Right ventricle myocardium superior (tissue), 1 donor: Measurements from ENCODE around the gene REEP3. TPM values are rescaled to one million over a fixed set of nuclear protein-coding genes. Genes with fewer than 3 reads are reported as not detected.

Experiments used
- ATAC-seq: fragments of 200-7000 bp; cut with Tn5 transposase; one replicate; pipeline ENCODE4 v1.9.1; 2020; ENCODE audit warnings: mild to moderate bottlenecking; ENCODE audit not compliant: poor library complexity
- DNase-seq: peaks from one replicate; pipeline ENCODE4 v3.0.0-alpha.2; 2020
- intact Hi-C: fragments of 100-400 bp; cut with DNase I; formaldehyde crosslinking; loops from one replicate; pipeline ENCODE4 v1.11.2; 2022
- total RNA-seq: library from RNA; stranded (reverse); fragmentation: NEBNext Ultra II Directional; extraction: Animal tissue kit (Norgen Biotek cat#: 25700); gene quantifications from one replicate; pipeline ENCODE4 v1.2.1, GENCODE V29; 2021
- donor health status: DM: no; HTN: yes; CAD: no; lungs with severe emphysema.

REEP3 gene
- total RNA-seq, 1 donor from 2014 or later: 14.0 TPM

DNA sequence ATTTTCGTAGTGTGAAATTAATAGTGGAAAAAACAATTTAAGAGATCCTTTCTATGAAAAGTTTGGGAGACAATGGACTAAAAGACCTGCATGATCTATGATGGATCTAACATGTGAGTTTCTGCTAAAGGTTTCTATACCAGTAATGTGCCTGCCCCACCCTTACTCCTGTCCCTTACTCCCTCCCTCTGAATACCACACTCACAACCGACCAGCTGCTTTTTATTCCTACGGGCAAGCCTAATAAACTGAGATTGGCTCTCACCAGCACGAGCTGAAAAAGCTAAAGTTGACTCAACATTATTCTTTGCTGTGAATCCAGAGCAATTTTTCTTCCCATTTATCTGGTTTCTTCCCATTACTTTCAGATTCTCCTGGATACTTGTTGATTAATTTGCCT, 17.8 kb upstream of the REEP3 start:
- DNase-seq (no peak), ATAC-seq (peak; percentile 25)
- intact Hi-C loops: no loop called here

DNA sequence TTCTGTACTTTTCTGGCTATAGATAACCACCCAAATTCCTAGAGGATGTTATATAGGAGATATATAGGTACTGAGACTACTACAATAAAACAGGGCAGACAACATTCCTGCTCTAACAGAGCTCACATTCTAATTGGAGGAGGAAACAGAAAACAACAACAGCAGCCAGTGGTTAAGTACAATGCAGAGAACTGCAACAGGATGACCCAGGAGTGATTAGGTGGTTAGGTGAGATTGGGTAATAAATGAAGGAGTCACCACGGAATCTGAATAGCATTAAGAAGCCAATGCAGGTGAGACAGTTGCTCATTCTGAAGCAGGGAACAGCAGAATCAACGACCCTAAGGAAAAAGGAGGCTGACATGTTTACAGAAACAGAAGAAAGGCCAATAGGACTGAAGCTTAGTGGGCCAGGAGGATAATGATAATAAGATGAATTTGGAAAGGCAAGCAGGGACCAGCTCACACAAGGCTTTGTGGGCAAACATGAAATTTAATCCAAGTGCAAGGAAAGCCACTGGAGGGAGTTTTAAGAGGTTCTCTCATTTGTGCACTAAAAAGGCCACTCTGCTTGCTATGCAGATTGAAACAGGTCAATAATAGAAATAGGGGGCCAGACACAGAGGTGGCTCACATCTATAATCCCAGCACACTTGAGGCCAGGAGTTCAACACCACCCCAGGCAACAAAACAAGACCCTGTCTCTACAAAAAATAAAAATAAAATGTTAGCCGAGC, 16.9 kb upstream of the REEP3 start:
- no peak for DNase-seq
- no peak for ATAC-seq
- intact Hi-C loops: no loop called here

DNA sequence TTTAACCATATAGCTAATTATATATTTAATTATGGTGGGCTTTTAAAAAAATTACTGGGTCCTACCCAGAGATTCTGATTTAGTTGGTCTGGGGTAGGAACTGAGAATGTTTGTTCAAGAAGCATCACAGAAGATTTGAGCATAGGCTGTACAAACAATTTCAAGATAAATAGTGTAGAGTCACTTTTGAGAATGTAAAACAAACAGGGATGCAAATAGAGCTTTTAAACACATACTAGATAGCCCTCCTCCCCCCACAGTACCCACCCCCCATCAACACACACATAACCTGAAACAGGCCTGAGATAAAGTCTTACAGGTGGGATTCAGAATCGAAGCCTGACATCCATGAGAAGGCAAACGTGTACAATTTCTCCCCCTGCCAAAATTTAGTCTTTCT, 15.6 kb upstream of the REEP3 start:
- ATAC-seq (no peak), DNase-seq (no peak)
- intact Hi-C loops: no loop called here

DNA sequence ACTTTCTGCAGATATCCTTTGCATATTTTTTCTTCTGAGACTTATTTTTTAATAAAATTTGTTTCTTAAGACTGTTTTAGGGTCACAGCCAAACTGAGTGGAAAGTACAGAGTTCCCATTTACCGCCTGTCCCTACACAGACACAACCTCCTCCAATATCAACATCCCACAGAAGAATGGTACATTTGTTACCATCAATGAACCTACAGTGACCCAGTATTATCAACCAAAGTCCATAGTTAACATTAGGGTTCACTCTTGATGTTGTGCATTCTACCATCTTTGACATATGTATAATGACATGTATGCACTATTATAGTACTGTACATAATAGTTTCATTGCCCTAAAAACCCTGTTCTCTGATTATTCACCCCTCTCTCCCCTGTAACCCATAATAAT, 14.6 kb upstream of the REEP3 start:
- ATAC-seq (no peak), DNase-seq (no peak)
- intact Hi-C loops: no loop called here

DNA sequence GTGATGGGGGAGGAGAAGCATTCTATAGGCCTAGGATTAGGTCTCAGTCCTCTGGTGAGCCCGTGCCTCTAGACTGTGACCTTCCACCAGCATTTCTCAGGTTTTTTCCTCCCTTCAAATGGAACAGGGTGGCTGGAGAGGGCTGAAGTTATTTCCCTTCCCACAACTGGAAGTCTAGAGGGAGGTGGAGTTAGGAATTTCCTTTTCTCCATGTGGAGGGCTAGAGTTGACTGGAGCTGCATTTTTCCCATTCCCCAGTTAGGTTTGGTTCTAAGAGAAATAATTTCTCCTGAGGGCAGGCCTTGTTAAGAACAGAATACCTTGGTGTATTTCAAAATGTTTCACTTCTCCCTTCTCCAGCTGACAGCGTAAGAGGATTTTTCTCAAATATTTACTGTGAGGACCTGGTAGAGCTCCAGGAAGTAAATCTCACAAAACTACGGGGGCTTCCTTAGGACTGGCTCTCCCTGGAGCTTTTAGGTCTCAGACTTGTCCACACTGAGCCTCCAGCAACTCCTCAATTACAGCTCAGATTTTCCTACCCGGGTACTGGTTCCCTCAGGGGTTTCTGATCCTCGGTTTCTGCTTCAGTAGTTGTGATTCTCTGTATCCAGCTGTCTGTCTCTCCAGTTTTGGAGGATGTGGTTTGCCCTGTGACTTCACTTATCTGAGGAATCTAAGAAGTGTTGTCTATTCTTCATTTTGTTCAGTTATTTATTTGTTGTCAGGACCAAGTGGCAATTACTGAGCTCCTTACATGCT, 6.0 kb upstream of the REEP3 start:
- intact Hi-C loops: no loop called here
- DNase-seq (no peak), ATAC-seq (peak; percentile 57)

DNA sequence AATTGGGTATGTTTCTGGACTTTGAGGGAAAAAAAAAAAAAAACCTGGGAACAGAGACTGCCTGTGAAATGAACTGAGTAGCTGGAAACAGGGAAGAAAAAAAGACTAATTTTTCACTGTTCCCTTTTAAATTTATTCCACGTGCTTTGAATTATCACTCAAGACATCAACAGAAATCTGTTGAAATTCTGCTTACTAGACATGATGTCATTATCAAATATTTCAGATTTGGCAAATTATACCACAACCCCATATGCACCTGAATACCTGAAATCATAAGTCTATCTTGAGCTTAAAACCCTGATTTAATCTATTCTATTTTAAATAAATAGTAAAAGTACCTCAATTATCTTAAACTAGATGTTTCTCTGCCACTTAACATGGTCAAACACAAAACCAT, 5.0 kb upstream of the REEP3 start:
- ATAC-seq: no peak
- intact Hi-C loops: no loop called here
- DNase-seq: no peak

DNA sequence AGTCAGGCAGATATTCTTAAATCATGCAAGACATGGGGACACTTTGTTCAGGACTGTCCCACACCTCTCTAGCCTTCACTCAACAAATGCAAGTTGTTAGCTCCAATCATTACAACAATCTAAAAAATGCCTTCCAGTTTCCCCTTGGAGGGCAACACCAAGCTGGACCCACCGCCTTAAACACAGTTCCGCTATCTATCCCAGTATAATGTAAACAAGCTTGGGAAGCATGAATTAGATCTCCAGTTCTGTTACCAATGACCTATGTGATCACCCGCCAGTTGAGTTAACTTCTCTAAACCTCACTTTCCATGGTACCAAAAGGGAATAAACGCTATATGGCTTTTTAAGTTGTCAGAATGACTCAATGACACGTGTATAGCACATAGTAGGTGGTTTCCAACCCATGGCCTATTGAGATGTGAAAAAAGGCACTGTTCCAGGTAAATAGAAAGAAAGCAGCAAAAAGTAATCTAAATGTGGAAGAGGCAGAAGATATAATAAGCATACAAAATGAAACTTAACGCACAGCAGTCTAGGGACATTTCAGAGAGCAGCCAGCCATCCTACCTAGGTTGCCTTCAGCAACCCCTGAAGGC, 2.4 kb upstream of the REEP3 start:
- DNase-seq (no peak), ATAC-seq (no peak)
- intact Hi-C loops: no loop called here

DNA sequence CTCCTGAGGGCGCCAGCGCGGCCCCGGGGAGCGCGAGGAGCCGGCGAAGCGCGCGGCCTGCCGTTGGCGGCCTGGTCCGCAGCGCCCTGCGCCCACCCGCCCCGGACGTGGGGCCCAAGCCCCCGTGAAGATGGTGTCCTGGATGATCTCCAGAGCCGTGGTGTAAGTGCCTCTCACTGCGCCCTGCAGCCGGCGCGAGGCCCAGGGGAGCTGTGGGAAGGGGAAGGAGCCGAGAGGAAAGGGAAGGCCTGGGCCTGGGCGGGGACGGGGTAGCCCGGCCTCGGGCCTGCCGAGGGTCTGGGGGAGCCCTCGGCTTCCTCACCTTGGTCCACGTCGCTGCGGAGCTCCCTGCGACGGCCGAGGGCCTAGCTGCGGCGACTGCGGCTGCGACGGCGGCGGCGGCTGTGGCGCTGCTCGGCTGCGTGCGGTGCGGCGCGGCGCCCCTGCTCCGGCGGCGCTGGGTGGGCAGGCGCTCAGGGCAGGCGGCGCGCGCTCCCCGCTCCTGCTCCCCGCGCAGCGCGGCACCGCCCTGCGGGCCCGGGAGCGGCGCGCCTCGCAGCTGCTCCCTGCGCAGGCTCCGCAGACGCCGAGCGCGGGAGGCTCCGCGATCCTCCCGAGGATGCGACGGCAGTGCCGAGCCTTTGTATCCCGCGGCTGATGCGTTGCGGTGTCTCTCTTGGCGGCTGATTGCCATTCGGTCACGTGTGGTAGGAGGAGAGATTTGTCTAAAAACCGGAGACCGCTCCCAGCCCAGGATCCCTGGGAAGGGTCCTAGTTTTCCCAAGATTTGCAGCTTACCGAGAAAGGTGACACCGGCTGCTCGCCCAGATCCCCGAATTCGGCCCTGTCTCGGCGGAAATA, 445 bp downstream of the REEP3 start:
- peak; percentile 81 for DNase-seq
- intact Hi-C loops: loop anchor here (5.0 to 10.0 kb wide), 3 partner anchors 54 to 193 kb away; partner anchors contain the start of gene JMJD1C
- ATAC-seq: peak; percentile 90

DNA sequence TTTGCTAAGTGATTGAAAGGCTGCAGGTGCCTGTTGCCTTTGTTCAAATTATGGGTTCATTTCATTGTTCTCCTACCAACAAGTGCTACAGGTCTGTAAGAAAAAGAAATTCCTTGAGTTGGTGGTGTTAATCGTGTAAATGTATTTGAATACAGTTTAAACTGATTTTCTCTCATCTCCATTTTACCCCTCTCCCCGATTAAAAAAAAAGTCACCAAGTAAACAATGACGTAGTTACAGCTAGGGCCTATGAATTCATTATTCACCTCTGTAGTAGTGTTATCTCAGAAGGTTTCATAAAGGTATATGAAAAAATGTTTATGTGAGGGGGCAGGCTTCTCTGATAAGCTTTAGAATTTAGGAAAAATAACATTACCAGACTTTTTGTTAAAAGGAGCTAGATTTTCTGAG, 1.1 kb downstream of the REEP3 start:
- no peak for DNase-seq
- no peak for ATAC-seq
- intact Hi-C loops: loop anchor here (5.0 to 10.0 kb wide), 3 partner anchors 55 to 193 kb away; partner anchors contain the start of gene JMJD1C

DNA sequence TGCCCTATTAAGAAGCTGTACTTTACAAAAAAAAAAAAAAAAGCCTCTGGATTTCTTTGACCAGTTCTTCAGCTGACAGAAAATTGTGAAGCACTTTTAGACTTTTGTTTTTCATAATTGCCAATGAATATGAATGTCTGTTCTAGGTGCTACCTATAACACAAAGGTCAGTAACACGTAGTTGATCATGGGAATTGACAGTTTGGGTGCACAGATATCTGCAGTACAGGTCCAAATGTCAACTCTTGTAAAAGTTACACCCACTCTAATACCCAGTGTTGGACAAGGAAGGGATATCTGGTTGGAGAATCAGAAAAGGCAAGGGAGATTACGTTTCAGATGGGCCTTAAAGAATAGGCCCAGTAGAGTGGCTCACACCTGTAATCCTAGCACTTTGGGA, 1.8 kb downstream of the REEP3 start:
- intact Hi-C loops: loop anchor here (5.0 to 10.0 kb wide), 3 partner anchors 56 to 192 kb away; partner anchors contain the start of gene JMJD1C
- ATAC-seq (no peak), DNase-seq (no peak)

DNA sequence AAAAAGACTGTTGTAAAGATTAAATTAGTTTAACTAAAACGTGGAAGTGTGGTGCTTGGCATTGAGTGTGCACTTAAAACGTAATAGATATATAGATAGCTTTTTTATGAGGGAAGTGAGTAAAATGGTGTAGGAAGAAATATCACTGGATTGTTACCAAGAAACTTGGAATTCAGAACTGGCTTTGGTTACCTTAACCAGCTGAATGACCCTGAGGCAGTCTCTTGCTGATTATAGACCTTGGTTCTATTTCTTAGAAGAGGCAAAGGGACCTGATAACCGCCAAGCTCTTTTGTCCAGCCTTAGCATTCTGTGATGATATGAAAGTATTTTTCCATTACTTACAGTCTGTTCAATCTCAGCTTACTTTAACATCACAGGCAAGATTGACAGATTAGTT, 3.8 kb downstream of the REEP3 start:
- intact Hi-C loops: loop anchor here (10.0 kb wide), 1 partner anchor 190 kb away; no protein-coding TSS in a partner anchor

DNA sequence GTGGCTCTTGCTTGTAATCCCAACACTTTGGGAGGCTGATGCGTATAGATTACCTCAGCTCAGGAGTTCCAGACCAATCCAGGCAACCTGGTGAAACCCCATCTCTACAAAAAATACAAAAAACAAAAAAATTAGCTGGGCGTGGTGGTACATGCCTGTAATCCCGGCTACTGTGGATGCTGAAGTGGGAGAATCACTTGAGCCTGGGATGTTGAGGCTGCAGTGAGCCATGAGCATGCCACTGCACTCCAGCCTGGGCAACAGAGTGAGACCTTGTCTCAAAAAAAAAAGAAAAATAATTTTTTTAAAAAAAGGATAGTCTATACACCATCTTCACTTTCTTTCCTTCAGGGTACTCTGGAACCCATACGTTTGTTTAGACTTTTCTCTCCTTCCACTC, 6.2 kb downstream of the REEP3 start:
- ATAC-seq (no peak), DNase-seq (no peak)
- intact Hi-C loops: loop anchor here (10.0 kb wide), 1 partner anchor 187 kb away; no protein-coding TSS in a partner anchor

More for the DNA sequence above, 3.8 kb downstream of the REEP3 start:
- ATAC-seq (no peak), DNase-seq (no peak)

DNA sequence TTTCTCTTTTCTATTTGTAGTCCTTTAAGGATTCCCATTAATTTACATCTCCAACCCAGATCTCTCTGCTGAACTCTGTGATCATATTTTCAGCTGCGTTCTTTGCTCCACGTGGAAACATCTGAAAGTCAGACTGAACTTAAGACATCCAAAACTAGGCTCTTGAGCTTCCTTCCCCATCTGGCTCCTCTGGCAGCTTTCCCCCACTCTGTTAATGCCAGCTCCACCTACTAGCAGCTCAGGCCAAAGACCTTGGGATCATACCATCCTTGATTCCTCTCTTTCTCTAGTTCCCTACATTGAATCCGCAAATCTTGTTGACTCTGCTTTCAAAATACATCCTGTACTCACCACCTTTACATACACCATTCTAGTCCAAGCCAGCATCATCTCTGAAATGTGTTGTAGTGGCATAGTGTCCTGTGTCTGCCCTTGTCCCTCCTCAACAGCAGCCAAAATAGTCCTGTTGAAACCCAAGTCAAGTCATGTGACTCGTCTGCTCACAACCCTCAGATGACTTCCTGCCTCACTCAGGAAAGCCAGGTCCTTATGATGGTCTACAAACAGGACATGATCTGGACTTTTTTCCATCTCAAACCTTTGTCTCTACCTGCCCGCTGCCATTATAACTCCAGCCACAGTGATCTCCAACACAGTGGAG, 7.0 kb downstream of the REEP3 start:
- intact Hi-C loops: loop anchor here (10.0 kb wide), 1 partner anchor 187 kb away; no protein-coding TSS in a partner anchor
- ATAC-seq (peak; percentile 46), DNase-seq (no peak)

DNA sequence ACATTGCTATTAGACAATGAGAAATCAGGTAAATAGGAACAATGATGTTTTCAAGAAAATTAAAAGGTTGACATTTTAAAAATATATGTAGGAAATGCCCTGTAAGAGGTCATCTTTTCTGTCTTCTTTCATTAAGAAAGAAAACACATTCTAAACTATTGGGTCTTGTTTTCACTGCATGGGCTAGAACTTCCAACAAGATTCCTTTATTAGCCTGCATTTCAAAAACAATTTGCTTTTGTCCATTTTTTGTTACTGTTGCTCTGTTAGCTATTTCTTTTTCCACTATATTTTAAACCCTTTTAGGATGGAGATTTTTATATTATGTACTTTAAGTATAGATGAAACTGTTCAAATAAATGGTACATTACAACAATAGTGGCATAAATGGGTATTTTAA, 9.2 kb downstream of the REEP3 start:
- intact Hi-C loops: no loop called here
- no peak for ATAC-seq
- no peak for DNase-seq

DNA sequence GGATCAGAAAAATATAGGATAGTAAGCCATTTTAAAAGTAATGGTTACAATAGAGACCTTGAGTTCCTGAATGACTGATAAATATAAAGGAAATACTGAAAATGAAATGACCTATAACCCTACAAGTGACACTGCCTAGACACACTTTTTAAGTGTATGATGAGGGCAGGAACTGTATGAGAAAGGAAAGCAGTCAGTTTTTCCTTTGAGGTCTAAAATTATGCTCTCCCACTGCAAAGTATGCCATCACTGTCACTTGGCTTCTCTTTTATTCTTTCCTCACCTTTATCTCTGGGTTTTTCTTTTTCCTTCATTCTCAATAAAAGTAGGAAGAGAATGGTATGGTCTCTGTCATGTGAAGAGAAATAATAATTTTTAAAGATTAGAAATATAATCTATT, 13.5 kb downstream of the REEP3 start:
- ATAC-seq: no peak
- intact Hi-C loops: no loop called here
- DNase-seq: no peak

DNA sequence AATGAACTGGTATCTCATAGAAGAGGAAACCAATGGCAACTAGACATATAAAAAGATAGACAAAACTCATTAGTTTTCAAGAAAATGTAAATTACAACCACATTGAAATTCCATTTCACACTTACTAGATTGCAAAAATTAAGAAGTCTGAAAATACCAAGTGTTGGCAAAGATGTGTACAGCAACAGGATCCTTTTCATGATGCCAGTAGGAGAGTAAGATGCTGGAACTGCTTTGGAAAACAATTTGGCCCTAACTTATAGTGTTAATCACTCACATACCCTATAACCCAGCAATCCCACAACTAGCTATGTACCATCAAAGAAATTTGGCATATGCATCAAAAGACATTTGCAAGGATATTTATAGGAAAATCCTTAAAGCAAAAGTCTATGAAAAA, 15.5 kb downstream of the REEP3 start:
- intact Hi-C loops: no loop called here
- ATAC-seq (no peak), DNase-seq (no peak)

DNA sequence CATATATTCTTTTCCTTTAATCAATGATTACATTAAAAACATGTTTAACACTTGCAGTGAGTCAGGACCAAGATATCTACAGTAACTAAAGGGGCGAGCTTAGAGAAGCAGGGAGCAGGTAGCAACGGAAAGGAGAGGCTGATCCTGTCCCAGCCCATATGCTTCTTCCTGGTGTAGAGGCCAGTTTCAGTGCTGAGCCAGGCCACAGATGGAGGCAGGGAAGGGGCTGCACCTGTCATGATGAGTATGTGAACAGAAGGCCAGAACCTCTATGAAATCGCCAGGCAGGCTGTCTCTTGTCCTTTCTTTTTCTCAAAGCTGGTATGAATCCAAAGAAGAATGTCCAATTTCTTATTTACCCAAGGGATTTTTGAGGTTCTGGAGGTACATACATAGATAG, 16.3 kb downstream of the REEP3 start:
- no peak for DNase-seq
- no peak for ATAC-seq
- intact Hi-C loops: no loop called here

DNA sequence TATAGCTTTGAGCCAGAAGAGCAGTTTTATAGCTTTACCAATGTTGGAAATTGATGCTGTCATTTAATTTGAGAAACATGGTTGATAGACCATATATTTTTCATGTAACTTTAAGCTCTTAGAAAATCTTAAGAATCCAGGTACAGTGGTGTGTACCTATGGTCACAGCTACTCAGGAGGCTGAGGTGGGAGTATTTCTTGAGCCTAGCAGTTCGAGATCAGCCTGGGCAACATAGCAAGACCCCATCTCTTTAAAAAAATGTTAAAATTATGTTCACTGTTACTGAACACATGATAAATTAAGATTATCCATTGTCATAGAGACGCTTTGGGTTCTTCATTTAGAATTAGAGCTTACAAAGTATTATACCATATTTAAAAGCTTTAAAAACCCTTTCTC, 18.2 kb downstream of the REEP3 start:
- intact Hi-C loops: no loop called here
- DNase-seq: no peak
- no peak for ATAC-seq
